Measurements from ENCODE around the gene LDHB.

- TF ChIP-seq, protein P1, sequence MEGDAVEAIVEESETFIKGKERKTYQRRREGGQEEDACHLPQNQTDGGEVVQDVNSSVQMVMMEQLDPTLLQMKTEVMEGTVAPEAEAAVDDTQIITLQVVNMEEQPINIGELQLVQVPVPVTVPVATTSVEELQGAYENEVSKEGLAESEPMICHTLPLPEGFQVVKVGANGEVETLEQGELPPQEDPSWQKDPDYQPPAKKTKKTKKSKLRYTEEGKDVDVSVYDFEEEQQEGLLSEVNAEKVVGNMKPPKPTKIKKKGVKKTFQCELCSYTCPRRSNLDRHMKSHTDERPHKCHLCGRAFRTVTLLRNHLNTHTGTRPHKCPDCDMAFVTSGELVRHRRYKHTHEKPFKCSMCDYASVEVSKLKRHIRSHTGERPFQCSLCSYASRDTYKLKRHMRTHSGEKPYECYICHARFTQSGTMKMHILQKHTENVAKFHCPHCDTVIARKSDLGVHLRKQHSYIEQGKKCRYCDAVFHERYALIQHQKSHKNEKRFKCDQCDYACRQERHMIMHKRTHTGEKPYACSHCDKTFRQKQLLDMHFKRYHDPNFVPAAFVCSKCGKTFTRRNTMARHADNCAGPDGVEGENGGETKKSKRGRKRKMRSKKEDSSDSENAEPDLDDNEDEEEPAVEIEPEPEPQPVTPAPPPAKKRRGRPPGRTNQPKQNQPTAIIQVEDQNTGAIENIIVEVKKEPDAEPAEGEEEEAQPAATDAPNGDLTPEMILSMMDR (IDR thresholded peaks at IDR 0.05) = no peak
- TF ChIP-seq EZH2 (IDR thresholded peaks at IDR 0.05) (no peak), EZH2phosphoT487 (IDR thresholded peaks at IDR 0.05) (no peak)
Observed at GRCh38 chr12:21649034-21649433, 8.6 kb downstream of the LDHB start.

All from neural progenitor cell (in vitro differentiated cells).